Body of pancreas (tissue), 4 donors: ENCODE measurements around the gene APBA1.

Source experiments
- CTCF ChIP-seq, 7 experiments: fragments of 450-650 bp in 4 of 7; fragments of 200-600 bp in 3 of 7; sonication (generic) in 3 of 7; IDR thresholded peaks; one replicate each; pipeline ENCODE4 v1.5.1; 2016 to 2019; ENCODE audit warnings: antibody characterized with exemption in 7 of 7
- POLR2A ChIP-seq, 3 donors: fragments of 450-650 bp; IDR thresholded peaks; one replicate each; pipeline ENCODE4 v1.6.1; 2016; ENCODE audit warnings: antibody characterized with exemption in 3 of 3, mild to moderate bottlenecking in 2 of 3

GRCh38 chr9:69504058-69504457, 168.1 kb downstream of the APBA1 start:
- TF ChIP-seq CTCF (IDR thresholded peaks at IDR 0.05) (no peak), POLR2A (IDR thresholded peaks at IDR 0.05) (no peak)
